ENCODE data around the gene GON4L. TPM values are rescaled to one million over a fixed set of nuclear protein-coding genes. Genes with fewer than 3 reads are reported as not detected.
A peak's percentile ranks its signal among the peaks of the same experiment; 100 is the strongest.

GON4L gene
- total and polyA plus RNA-seq, 2 experiments from 2014 or later = 26.4 to 42.0 TPM

GRCh38 chr1:155872527-155872926, 15.5 kb upstream of the GON4L start:
- no peaks in the 10 kb centered on the region for H3K36me3 ChIP-seq
- H3K4me3 ChIP-seq = no peak overlapping the region
- no peak overlapping the region for H3K27ac ChIP-seq
- no peak for TF ChIP-seq CTCF (IDR thresholded peaks at IDR 0.05; ENCODE audit: low read depth, low read length)
- no peaks in the 10 kb centered on the region for H3K4me1 ChIP-seq (ENCODE audit: low read depth)
- DNase-seq (ENCODE audit: low read depth in 1 of 2, low spot score in 1 of 2) = no peak
- no peaks in the 10 kb centered on the region for H3K9me3 ChIP-seq (ENCODE audit: low read depth)
- H3K27me3 ChIP-seq = no peaks in the 10 kb centered on the region

GRCh38 chr1:155871390-155871789, 14.4 kb upstream of the GON4L start:
- Histone ChIP-seq H3K9me3 (ENCODE audit: low read depth) (no peaks in the 10 kb centered on the region), H3K27me3 (no peaks in the 10 kb centered on the region), H3K4me1 (ENCODE audit: low read depth) (no peaks in the 10 kb centered on the region), H3K27ac (no peak overlapping the region), H3K36me3 (no peaks in the 10 kb centered on the region), H3K4me3 (no peak overlapping the region)
- DNase-seq (ENCODE audit: low read depth in 1 of 2, low spot score in 1 of 2) = peak; percentile 14 to 44
- no peak for TF ChIP-seq CTCF (IDR thresholded peaks at IDR 0.05; ENCODE audit: low read depth, low read length)

GRCh38 chr1:155867766-155868165, 10.8 kb upstream of the GON4L start:
- H3K9me3 ChIP-seq (ENCODE audit: low read depth) = no peaks in the 10 kb centered on the region
- TF ChIP-seq CTCF (IDR thresholded peaks at IDR 0.05; ENCODE audit: low read depth, low read length) = no peak
- DNase-seq (ENCODE audit: low read depth in 1 of 2, low spot score in 1 of 2) = no peak
- no peaks in the 10 kb centered on the region for H3K4me1 ChIP-seq (ENCODE audit: low read depth)
- peaks cover 6% of the 10 kb centered on the region for H3K27me3 ChIP-seq
- H3K4me3 ChIP-seq = no peak overlapping the region
- H3K27ac ChIP-seq = no peak overlapping the region
- no peaks in the 10 kb centered on the region for H3K36me3 ChIP-seq

GRCh38 chr1:155864393-155864792, 7.4 kb upstream of the GON4L start:
- H3K27me3 ChIP-seq = peaks cover 12% of the 10 kb centered on the region
- no peaks in the 10 kb centered on the region for H3K9me3 ChIP-seq (ENCODE audit: low read depth)
- H3K27ac ChIP-seq = no peak overlapping the region
- H3K4me1 ChIP-seq (ENCODE audit: low read depth) = no peaks in the 10 kb centered on the region
- no peak for DNase-seq (ENCODE audit: low read depth in 1 of 2, low spot score in 1 of 2)
- H3K4me3 ChIP-seq = no peak overlapping the region
- no peak for TF ChIP-seq CTCF (IDR thresholded peaks at IDR 0.05; ENCODE audit: low read depth, low read length)
- H3K36me3 ChIP-seq = no peaks in the 10 kb centered on the region

GRCh38 chr1:155861896-155862295, 4.9 kb upstream of the GON4L start:
- H3K4me3 ChIP-seq = no peak overlapping the region
- no peak overlapping the region for H3K27ac ChIP-seq
- H3K9me3 ChIP-seq (ENCODE audit: low read depth) = no peaks in the 10 kb centered on the region
- H3K4me1 ChIP-seq (ENCODE audit: low read depth) = no peaks in the 10 kb centered on the region
- TF ChIP-seq CTCF (IDR thresholded peaks at IDR 0.05; ENCODE audit: low read depth, low read length) = no peak
- no peaks in the 10 kb centered on the region for H3K36me3 ChIP-seq
- peaks cover 12% of the 10 kb centered on the region for H3K27me3 ChIP-seq
- DNase-seq (ENCODE audit: low read depth in 1 of 2, low spot score in 1 of 2) = no peak
